ENCODE measurements around the gene GJC2.
A peak's percentile ranks its signal among the peaks of the same experiment; 100 is the strongest.

Gene GJC2

DNA sequence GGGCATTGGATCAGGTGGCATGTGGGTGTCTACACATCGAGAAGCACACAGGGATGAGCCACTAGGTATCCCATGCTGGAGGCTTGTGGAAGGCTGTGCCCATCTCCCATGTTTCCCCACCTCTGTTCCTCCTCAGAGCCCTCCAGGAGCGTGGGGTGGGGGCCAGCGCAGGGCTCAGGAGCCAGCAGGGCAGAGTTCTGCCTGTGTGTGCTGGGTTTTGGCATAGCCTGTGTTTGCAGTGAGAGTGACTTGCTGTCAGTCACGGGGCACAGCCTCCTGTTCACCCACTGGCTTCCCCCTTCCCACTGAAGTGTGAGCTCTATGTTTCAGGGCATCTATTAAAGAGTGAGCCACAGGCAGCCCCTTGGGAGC, 26.3 kb downstream of the GJC2 start:
- TF ChIP-seq, protein P1, sequence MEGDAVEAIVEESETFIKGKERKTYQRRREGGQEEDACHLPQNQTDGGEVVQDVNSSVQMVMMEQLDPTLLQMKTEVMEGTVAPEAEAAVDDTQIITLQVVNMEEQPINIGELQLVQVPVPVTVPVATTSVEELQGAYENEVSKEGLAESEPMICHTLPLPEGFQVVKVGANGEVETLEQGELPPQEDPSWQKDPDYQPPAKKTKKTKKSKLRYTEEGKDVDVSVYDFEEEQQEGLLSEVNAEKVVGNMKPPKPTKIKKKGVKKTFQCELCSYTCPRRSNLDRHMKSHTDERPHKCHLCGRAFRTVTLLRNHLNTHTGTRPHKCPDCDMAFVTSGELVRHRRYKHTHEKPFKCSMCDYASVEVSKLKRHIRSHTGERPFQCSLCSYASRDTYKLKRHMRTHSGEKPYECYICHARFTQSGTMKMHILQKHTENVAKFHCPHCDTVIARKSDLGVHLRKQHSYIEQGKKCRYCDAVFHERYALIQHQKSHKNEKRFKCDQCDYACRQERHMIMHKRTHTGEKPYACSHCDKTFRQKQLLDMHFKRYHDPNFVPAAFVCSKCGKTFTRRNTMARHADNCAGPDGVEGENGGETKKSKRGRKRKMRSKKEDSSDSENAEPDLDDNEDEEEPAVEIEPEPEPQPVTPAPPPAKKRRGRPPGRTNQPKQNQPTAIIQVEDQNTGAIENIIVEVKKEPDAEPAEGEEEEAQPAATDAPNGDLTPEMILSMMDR (IDR thresholded peaks at IDR 0.05; ENCODE audit: extremely low read depth, missing control alignments), result no peak

DNA sequence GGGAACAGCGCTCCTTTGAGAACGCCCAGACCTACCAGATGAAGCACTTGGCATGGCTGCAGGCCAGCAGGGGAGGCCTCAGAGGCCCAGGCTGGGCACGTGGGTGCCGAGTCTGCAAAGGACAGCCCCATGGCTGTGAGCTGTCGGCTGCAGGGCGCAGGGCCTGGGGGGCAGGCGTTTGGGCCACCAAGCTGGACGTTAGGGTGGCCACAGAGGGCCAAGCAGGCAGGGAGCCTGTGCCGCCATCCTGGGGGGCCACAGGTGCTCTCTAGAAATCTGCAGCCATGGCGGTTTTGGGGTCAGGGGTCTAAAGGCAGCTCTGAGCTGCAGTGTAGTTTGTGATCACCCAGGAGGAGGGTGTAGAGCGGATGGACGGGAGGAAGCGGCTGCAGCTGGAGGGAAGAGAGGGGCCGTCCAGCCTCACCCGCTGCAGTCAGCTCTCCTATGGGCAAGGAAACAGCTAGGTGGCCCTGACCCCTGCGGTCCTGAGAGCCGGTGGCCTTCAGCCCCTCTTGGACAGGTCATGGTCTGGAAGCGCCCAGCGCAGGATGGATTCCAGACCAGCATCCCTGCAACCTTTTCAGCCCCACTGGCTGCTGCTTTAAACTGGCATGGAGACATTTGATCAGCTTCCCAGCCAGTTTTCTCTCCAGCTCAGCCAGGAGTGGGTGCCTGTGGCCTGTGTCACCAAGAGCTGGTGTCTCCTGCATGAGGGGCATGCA, 26.9 kb downstream of the GJC2 start:
- TF ChIP-seq, protein P1 (IDR thresholded peaks at IDR 0.05; ENCODE audit: extremely low read depth, missing control alignments), result no peak
- DNase-seq (ENCODE audit: low spot score), result no peak

More for the DNA sequence above, 26.3 kb downstream of the GJC2 start:
- no peak for DNase-seq (ENCODE audit: low spot score)

DNA sequence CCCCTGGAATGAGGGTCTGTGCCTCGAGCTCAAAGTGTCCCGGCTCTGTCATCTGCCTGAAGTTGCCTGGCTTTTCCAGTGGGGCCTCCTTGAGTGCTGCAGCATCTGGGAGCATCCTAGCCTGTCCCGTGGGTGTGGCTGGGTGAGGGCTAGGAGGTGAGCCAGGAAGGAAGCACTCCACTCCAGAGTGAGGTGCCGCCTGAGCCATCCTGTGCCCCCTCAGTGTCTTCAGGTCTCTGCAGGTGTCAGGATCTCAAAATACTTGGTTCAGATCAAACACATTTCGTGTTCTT, 27.4 kb downstream of the GJC2 start:
- DNase-seq (ENCODE audit: low spot score), result no peak
- TF ChIP-seq, protein P1 (IDR thresholded peaks at IDR 0.05; ENCODE audit: extremely low read depth, missing control alignments), result no peak

DNA sequence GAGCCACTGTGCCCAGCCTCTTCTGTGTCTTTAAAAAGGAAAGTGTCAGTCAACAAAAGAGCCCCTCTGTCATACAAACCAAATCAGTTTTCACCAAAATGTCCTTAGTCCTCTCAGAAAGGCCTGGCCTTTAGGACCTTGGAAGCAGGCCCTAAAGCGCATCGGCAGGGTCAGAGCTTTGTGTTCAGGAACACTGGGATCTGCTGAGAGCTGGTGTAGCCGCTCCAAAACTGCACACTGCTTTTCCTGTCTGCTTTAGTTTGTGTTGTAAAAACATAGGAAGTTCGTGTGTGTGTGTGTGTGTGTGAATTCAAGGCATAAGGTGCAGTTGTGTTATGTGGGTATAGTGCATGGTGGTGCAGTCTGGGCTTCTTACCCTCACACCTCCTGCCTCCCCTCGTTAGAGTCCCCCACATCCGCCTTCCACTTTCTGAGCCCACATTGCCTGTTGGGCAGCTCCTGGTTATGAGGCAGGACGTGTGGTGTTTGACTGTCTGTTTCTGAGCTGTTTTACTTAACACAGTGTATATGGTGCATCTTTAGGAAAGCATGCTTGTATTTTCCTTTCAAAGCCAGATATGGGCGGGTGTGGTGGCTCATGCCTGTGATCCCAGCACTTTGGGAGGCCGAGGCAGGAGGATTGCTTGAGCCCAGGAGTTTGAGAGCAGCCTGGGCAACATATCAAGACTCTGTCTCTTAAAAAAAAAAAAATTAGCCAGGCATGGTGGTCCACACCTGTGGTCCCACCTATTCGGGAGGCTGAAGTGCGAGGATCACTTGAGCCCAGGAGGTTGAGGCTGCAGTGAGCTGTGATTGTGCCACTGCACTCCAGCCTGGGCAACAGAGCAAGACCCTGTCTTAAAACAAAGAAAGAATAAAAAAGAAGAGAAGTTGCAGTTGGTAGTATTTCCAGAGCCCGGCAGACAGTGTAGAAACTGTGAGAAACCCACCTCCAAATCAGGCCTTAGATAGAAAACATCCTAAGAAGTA, 28.3 kb downstream of the GJC2 start:
- TF ChIP-seq, protein P1 (IDR thresholded peaks at IDR 0.05; ENCODE audit: extremely low read depth, missing control alignments), result no peak
- no peak for DNase-seq (ENCODE audit: low spot score)

DNA sequence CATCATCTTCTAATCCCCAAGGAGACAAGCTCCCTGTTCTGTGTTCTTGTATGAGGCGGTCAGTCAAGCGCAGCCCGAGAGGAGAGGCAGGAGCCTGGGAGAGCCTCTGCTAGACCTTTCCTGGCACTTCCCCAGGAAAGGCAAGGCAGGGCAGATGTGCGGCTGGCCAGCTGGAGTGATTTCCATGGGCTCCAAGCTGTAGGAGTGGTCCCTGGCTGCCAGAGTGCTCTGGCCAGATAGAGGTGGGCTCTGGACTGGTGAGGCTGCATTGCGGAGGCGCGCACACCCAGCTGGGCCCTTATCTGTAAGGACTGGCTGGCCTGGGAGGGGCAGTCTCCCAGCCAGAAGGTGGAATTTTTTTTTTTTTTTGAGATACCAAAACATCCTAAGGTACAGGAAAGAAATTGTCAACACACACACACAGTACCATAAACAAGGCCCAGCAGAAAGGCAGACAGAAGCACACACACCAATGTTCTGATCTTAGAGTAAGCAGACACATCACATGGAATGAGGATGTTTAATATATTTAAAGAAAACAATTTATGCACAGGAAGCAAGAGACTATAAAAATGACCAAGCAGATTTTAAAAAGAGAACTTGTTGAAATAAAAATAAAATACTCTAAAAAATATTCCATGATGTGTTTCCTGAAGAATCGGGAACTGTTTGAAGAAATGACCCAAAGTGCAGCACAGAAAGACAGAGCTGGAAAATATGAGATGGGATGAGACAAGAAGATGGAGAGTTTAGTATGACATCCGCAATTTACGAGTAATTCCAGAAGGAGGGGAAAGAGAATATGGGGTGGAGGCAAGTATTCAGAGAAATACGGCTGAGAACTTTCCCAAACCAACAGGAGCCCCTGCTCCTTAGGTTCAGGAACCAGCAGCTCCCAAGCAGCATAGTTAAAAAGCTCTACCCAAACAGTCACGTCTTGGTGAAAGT, 29.3 kb downstream of the GJC2 start:
- TF ChIP-seq, protein P1 (IDR thresholded peaks at IDR 0.05; ENCODE audit: extremely low read depth, missing control alignments), result no peak
- no peak for DNase-seq (ENCODE audit: low spot score)

DNA sequence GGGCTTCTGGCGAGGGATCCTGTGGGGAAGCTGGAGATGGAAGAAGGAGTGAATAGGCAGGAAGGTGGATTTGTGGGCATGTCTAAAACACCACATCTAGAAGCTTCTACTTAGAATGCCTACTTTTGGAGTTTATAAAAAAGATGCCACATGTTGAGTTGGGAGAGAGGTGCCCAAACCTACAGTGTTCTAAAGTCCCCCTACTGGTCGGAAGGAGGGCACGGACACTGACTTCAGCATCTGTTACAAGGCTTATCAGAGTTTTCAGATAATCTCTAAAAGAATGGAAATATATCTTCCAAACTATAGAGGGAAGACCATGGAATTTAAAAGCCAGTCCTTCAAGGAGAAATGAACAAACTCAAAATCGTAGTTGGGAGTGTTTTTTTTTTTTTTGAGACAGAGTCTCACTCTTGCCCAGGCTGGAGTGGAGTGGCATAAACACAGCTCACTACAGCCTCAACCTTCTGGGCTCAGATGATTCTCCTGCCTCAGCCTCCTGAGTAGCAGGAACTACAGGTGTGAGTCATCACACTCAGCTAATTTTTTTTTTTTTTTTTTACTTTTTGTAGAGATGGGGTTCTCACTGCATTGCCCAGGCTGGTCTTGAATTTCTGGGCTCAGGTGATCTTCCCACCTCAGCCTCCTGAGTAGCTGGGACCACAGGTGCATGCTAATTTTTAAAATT, 30.7 kb downstream of the GJC2 start:
- DNase-seq (ENCODE audit: low spot score), result no peak
- TF ChIP-seq, protein P1 (IDR thresholded peaks at IDR 0.05; ENCODE audit: extremely low read depth, missing control alignments), result peak; percentile 6
